Common myeloid progenitor, CD34-positive (primary cell): Measurements from ENCODE around the gene MLF2.

ENCODE experiments used
- CTCF ChIA-PET: fragments of 350-600 bp; sonication (Branson Sonifier 250); formaldehyde crosslinking; loops from one replicate; lab custom pipeline; 2021; ENCODE audit warnings: antibody characterized with exemption; lab: Charles Lee
- POLR2A ChIA-PET: fragments of 350-600 bp; sonication (Branson Sonifier 250); formaldehyde crosslinking; loops from one replicate; lab custom pipeline; 2021; ENCODE audit warnings: antibody characterized with exemption; lab: Charles Lee
- DNase-seq, 3 donors: peaks; one replicate each; pipeline versions ENCODE4 v3.0.0 to v3.0.0-alpha.2; 2013
- H3K27ac ChIP-seq, 2 experiments: 1 replicate in 1 of 2; 2 replicates in 1 of 2; pipeline ENCODE4 v1.7.0; 2013; ENCODE audit warnings: inconsistent platforms in 2 of 2, low read length in 2 of 2, mild to moderate bottlenecking in 2 of 2, low read depth in 1 of 2, moderate library complexity in 1 of 2; ENCODE audit not compliant: severe bottlenecking in 2 of 2, insufficient read depth in 1 of 2, poor library complexity in 1 of 2
- H3K27me3 ChIP-seq, 5 experiments: replicated peaks in 2 of 5; 1 replicate in 3 of 5; 2 replicates in 2 of 5; pipeline versions ENCODE4 v1.6.1 to v1.7.0; 2013; ENCODE audit warnings: low read length in 4 of 5, mild to moderate bottlenecking in 2 of 5, moderate library complexity in 2 of 5, inconsistent platforms in 1 of 5; ENCODE audit not compliant: insufficient read depth in 5 of 5, control insufficient read depth in 4 of 5
- H3K36me3 ChIP-seq, 4 experiments: 1 replicate in 2 of 4; 2 replicates in 2 of 4; pipeline versions ENCODE4 v1.6.1 to v1.7.0; 2013; ENCODE audit warnings: low read length in 3 of 4, control low read depth in 1 of 4, mild to moderate bottlenecking in 1 of 4; ENCODE audit not compliant: control insufficient read depth in 4 of 4, insufficient read depth in 4 of 4
- H3K4me1 ChIP-seq, 4 experiments: 1 replicate in 3 of 4; 2 replicates in 1 of 4; pipeline versions ENCODE4 v1.6.1 to v1.7.1; 2013; ENCODE audit warnings: low read length in 3 of 4, mild to moderate bottlenecking in 3 of 4, control low read depth in 1 of 4, inconsistent platforms in 1 of 4, moderate library complexity in 1 of 4; ENCODE audit not compliant: control insufficient read depth in 4 of 4, insufficient read depth in 4 of 4; ENCODE audit errors: control extremely low read depth in 1 of 4
- H3K4me3 ChIP-seq, 7 experiments: 1 replicate in 4 of 7; 2 replicates in 3 of 7; pipeline versions ENCODE4 v1.5.1 to v1.7.0; 2013; ENCODE audit warnings: mild to moderate bottlenecking in 7 of 7, low read length in 6 of 7, moderate library complexity in 6 of 7, inconsistent platforms in 2 of 7, low read depth in 2 of 7, control low read depth in 1 of 7; ENCODE audit not compliant: insufficient read depth in 4 of 7, control insufficient read depth in 1 of 7; ENCODE audit errors: extremely low read depth in 1 of 7
- H3K9me3 ChIP-seq, 5 experiments: 1 replicate in 4 of 5; 2 replicates in 1 of 5; pipeline versions ENCODE4 v1.6.1 to v1.7.1; 2013; ENCODE audit warnings: low read length in 4 of 5, mild to moderate bottlenecking in 2 of 5, inconsistent platforms in 1 of 5, low read depth in 1 of 5, moderate library complexity in 1 of 5; ENCODE audit not compliant: control insufficient read depth in 4 of 5, insufficient read depth in 2 of 5; ENCODE audit errors: control extremely low read depth in 1 of 5
- WGBS: methylation state at CpG from one replicate; pipeline ENCODE4 v1.1.5; 2013; ENCODE audit not compliant: insufficient coverage; 5-methylcytosine and 5-hydroxymethylcytosine counted together

MLF2 gene

GRCh38 chr12:6790496-6791150, 37.7 kb upstream of the MLF2 start:
- Histone ChIP-seq H3K27me3 (no peaks in the 10 kb centered on the region), H3K4me1 (peaks cover 2 to 49% (median 41%) of the 10 kb centered on the region in 4 experiments), H3K9me3 (no peaks in the 10 kb centered on the region), H3K36me3 (no peaks in the 10 kb centered on the region), H3K4me3 (no peak overlapping the region), H3K27ac (no peak overlapping the region)
- CTCF ChIA-PET, result interaction anchor here (1.4 to 5.3 kb wide), 4 partner anchors 19 to 58 kb away, joined by 4 to 52 read pairs (median 6); partner anchors contain the start of gene GPR162
- WGBS, result 88% methylated on average over 5 of the region's 12 CpGs
- no peak for DNase-seq
- POLR2A ChIA-PET, result no interaction called here

GRCh38 chr12:6788972-6789924, 36.3 kb upstream of the MLF2 start, which contains the start of gene CD4:
Gene CD4, plus strand, starts transcription at chr12:6789528. Its CDS starts 10,611 bp downstream, at chr12:6800139.
- Histone ChIP-seq H3K4me1 (peaks cover 2 to 58% (median 49%) of the 10 kb centered on the region in 4 experiments), H3K36me3 (no peaks in the 10 kb centered on the region), H3K9me3 (no peaks in the 10 kb centered on the region), H3K27ac (no peak within 1 kb of the TSS), H3K27me3 (no peaks in the 10 kb centered on the region), H3K4me3 (peak within 1 kb of the TSS in 5 of 7 experiments; percentile 7 to 53 (median 43))
- WGBS, result 43% methylated on average over 14 of the region's 18 CpGs
- POLR2A ChIA-PET, result interaction anchor here (0.7 kb wide), 1 partner anchor 24 kb away, joined by 3 read pairs; no protein-coding TSS in a partner anchor
- CTCF ChIA-PET, result interaction anchor here (0.7 to 5.3 kb wide), 12 partner anchors 10 to 171 kb away, joined by 3 to 52 read pairs (median 4); partner anchors contain the start of genes GPR162 and MLF2
- DNase-seq, result peak in 2 of 3 donors; percentile 51

- no peak for DNase-seq
- no peak overlapping the region for H3K4me3 ChIP-seq
- no peaks in the 10 kb centered on the region for H3K9me3 ChIP-seq
- H3K27ac ChIP-seq, result no peak overlapping the region
- H3K4me1 ChIP-seq, result peaks cover 2 to 47% (median 39%) of the 10 kb centered on the region in 4 experiments
- ChIA-PET CTCF (interaction anchor here (0.6 to 2.2 kb wide), 7 partner anchors 8 to 220 kb away, joined by 3 to 11 read pairs (median 3); partner anchors contain the start of gene MLF2), POLR2A (interaction anchor here (1.2 kb wide), 1 partner anchor 34 kb away, joined by 10 read pairs; the partner anchor contains the start of gene GPR162)
- WGBS, result 98% methylated on average over 5 of the region's 5 CpGs
- H3K27me3 ChIP-seq, result no peaks in the 10 kb centered on the region
- no peaks in the 10 kb centered on the region for H3K36me3 ChIP-seq
Observed at GRCh38 chr12:6787309-6787708, 34.4 kb upstream of the MLF2 start.

GRCh38 chr12:6786416-6787094, 33.6 kb upstream of the MLF2 start:
- ChIA-PET CTCF (interaction anchor here (0.6 to 2.2 kb wide), 8 partner anchors 8 to 51 kb away, joined by 3 to 11 read pairs (median 3); partner anchors contain the start of gene MLF2), POLR2A (interaction anchor here (0.6 to 1.2 kb wide), 3 partner anchors 35 to 233 kb away, joined by 3 to 10 read pairs (median 6); partner anchors contain the start of genes GPR162 and TPI1)
- Histone ChIP-seq H3K27me3 (no peaks in the 10 kb centered on the region), H3K9me3 (no peaks in the 10 kb centered on the region), H3K4me3 (no peak overlapping the region), H3K27ac (no peak overlapping the region), H3K36me3 (no peaks in the 10 kb centered on the region), H3K4me1 (peaks cover 2 to 39% (median 31%) of the 10 kb centered on the region in 4 experiments)
- no peak for DNase-seq
- 64% methylated on average over 5 of the region's 9 CpGs for WGBS

GRCh38 chr12:6784761-6785160, 31.8 kb upstream of the MLF2 start:
- H3K27me3 ChIP-seq, result no peaks in the 10 kb centered on the region
- no peaks in the 10 kb centered on the region for H3K36me3 ChIP-seq
- POLR2A ChIA-PET, result interaction anchor here (0.6 kb wide), 1 partner anchor 64 kb away, joined by 3 read pairs; no protein-coding TSS in a partner anchor
- 63% methylated on average over 4 of the region's 5 CpGs for WGBS
- DNase-seq, result no peak
- no peaks in the 10 kb centered on the region for H3K9me3 ChIP-seq
- H3K27ac ChIP-seq, result no peak overlapping the region
- H3K4me1 ChIP-seq, result peaks cover 2 to 32% (median 25%) of the 10 kb centered on the region in 4 experiments
- CTCF ChIA-PET, result interaction anchor here (1.0 to 4.9 kb wide), 7 partner anchors 9 to 52 kb away, joined by 3 to 38 read pairs (median 4); partner anchors contain the start of genes MLF2 and P3H3
- H3K4me3 ChIP-seq, result no peak overlapping the region

- no peaks in the 10 kb centered on the region for H3K36me3 ChIP-seq
- H3K9me3 ChIP-seq, result no peaks in the 10 kb centered on the region
- ChIA-PET POLR2A (interaction anchor here (0.6 kb wide), 1 partner anchor 63 kb away, joined by 3 read pairs; no protein-coding TSS in a partner anchor), CTCF (interaction anchor here (0.7 to 5.3 kb wide), 10 partner anchors 10 to 52 kb away, joined by 3 to 38 read pairs (median 4); partner anchors contain the start of genes GPR162, MLF2 and P3H3)
- peaks cover 2 to 28% (median 20%) of the 10 kb centered on the region in 4 experiments for H3K4me1 ChIP-seq
- no peak overlapping the region for H3K4me3 ChIP-seq
- 94% methylated on average over 5 of the region's 5 CpGs for WGBS
- H3K27me3 ChIP-seq, result no peaks in the 10 kb centered on the region
- no peak overlapping the region for H3K27ac ChIP-seq
- DNase-seq, result no peak
Observed at GRCh38 chr12:6784296-6784695, 31.4 kb upstream of the MLF2 start.
